ENCODE data around the gene NPNT. TPM values are rescaled to one million over a fixed set of nuclear protein-coding genes. Genes with fewer than 3 reads are reported as not detected.
A peak's percentile ranks its signal among the peaks of the same experiment; 100 is the strongest.

NPNT gene
- total RNA-seq, 4 donors from 2014 or later = 43.2 to 87.0 (median 59.4) TPM

DNA sequence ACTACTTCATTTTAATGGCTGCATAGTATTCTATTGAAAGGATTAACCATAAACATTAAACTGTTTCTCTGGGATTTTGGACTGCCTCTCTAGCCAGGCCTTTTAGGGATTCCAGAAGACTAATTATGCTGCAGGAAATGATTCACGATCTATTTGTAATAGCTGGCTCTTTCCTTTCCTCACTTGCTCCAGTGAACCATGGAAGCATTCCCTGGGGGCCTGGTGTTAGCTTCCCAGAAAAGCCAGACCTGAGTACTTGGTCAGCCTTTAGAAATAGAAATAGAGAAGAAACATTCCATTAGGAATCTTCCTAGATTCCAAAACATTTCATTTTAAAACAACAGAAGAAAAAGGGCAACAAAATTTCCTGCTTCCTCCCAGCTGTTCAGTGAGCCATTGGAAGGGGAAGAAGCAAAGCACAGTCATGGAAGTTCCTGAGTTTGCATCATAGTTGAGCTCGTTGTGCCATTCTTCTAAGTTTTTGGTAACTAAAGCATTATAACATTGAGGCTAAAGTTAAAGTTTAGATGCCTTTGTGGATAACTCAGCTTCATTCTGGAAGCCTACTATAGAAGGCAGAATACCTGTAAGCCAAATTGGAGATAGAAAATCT, 83.5 kb downstream of the NPNT start:
- 59% methylated on average over 2 of the region's 2 CpGs for WGBS
- Histone ChIP-seq H3K27me3 (no peaks in the 10 kb centered on the region), H3K36me3 (no peaks in the 10 kb centered on the region), H3K9me3 (no peaks in the 10 kb centered on the region), H3K4me1 (peaks cover 0 to 5% (median 0%) of the 10 kb centered on the region in 4 donors), H3K4me3 (no peak overlapping the region), H3K27ac (replicated peaks in 1 of 4) (peak overlapping the region in 1 of 4 donors; percentile 6)
- intact Hi-C loops (cut with DNase I) = no loop called here
- DNase-seq (ENCODE audit: extremely low spot score) = no peak
- TF ChIP-seq POLR2A (IDR thresholded peaks at IDR 0.05; ENCODE audit: low read depth) (no peak), EP300 (IDR thresholded peaks at IDR 0.05) (no peak), CTCF (IDR thresholded peaks at IDR 0.05) (no peak), POLR2AphosphoS5 (IDR thresholded peaks at IDR 0.05) (no peak)

- Histone ChIP-seq H3K27me3 (no peaks in the 10 kb centered on the region), H3K36me3 (no peaks in the 10 kb centered on the region), H3K4me3 (no peak overlapping the region), H3K9me3 (peaks cover 0 to under 1% (median under 1%) of the 10 kb centered on the region in 4 donors), H3K4me1 (peaks cover 0 to 5% (median 0%) of the 10 kb centered on the region in 4 donors), H3K27ac (replicated peaks in 1 of 4) (peak overlapping the region in 1 of 4 donors; percentile 6)
- TF ChIP-seq POLR2A (IDR thresholded peaks at IDR 0.05; ENCODE audit: low read depth) (no peak), CTCF (IDR thresholded peaks at IDR 0.05) (no peak), POLR2AphosphoS5 (IDR thresholded peaks at IDR 0.05) (no peak), EP300 (IDR thresholded peaks at IDR 0.05) (no peak)
- intact Hi-C loops (cut with DNase I) = no loop called here
- 84% methylated on average over 3 of the region's 3 CpGs for WGBS
- DNase-seq (ENCODE audit: extremely low spot score) = no peak
Observed at GRCh38 chr4:105979506-105979905, 84.2 kb downstream of the NPNT start.

GRCh38 chr4:105988671-105989070, 93.4 kb downstream of the NPNT start:
- intact Hi-C loops (cut with DNase I) = no loop called here
- no peak overlapping the region for H3K4me3 ChIP-seq
- 81% methylated on average over 2 of the region's 2 CpGs for WGBS
- peaks cover 0 to 4% (median 2%) of the 10 kb centered on the region in 4 donors for H3K9me3 ChIP-seq
- DNase-seq (ENCODE audit: extremely low spot score) = no peak
- H3K4me1 ChIP-seq = peaks cover 11 to 25% (median 17%) of the 10 kb centered on the region in 4 donors
- H3K27me3 ChIP-seq = no peaks in the 10 kb centered on the region
- no peak for TF ChIP-seq POLR2AphosphoS5 (IDR thresholded peaks at IDR 0.05)
- no peak for TF ChIP-seq POLR2A (IDR thresholded peaks at IDR 0.05; ENCODE audit: low read depth)
- TF ChIP-seq EP300 (IDR thresholded peaks at IDR 0.05) = no peak
- no peak for TF ChIP-seq CTCF (IDR thresholded peaks at IDR 0.05)
- H3K27ac ChIP-seq (replicated peaks in 1 of 4) = no peak overlapping the region
- no peaks in the 10 kb centered on the region for H3K36me3 ChIP-seq

DNA sequence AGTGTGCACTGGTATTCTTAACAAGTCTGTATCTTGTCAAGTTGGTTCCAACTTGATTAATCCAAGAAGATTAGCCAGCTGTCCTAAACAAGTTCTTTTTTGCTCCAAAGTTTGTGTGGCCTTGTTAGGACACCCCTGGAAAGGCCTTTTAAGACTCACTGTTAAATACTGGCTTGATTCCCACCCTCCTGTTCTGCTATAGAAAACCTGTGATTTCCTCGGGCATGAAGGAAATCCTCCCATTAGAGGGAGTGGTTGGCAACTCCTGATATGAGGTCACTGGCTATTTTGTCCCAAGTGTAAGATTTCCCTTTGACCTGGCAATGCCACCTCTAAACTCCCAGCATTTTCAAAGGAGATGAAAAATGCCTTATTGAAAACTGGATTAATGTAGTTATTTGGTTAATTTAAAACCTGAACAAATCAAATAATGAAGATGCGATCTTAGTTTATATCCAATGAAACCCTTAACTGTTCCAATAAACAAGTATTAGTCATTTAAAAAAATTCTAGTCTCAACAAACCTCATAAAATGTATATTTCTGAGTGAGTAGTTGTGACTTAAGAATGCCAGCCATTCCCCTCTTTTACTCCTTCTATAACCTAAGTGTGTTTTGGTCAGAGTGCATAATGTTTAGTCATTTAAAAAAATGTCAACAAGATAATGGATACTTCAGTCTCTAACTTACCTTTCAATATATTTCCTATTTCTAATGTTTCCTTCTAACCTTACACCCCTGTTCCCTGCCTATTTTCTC, 94.4 kb downstream of the NPNT start:
- Histone ChIP-seq H3K9me3 (peaks cover 0 to 2% (median under 1%) of the 10 kb centered on the region in 4 donors), H3K27ac (replicated peaks in 1 of 4) (peak overlapping the region in 2 of 4 donors; percentile 59 to 60), H3K4me3 (no peak overlapping the region), H3K27me3 (no peaks in the 10 kb centered on the region), H3K4me1 (peaks cover 11 to 34% (median 27%) of the 10 kb centered on the region in 4 donors), H3K36me3 (no peaks in the 10 kb centered on the region)
- DNase-seq (ENCODE audit: extremely low spot score) = no peak
- TF ChIP-seq POLR2AphosphoS5 (IDR thresholded peaks at IDR 0.05) (no peak), POLR2A (IDR thresholded peaks at IDR 0.05; ENCODE audit: low read depth) (no peak), CTCF (IDR thresholded peaks at IDR 0.05) (no peak), EP300 (IDR thresholded peaks at IDR 0.05) (no peak)
- 45% methylated on average over 2 of the region's 2 CpGs for WGBS
- intact Hi-C loops (cut with DNase I) = no loop called here
